K562 (cell line): ENCODE data around the gene PPP4R3B. TPM values are rescaled to one million over a fixed set of nuclear protein-coding genes. Genes with fewer than 3 reads are reported as not detected.
"Not testable (repeated sequence)": the region's sequence is repeated elsewhere in the genome, so short reads cannot be mapped to it uniquely, and the experiment has no call there.

Source experiments
- ATAC-seq: fragments of 200-7000 bp; cut with Tn5 transposase; 3 replicates; pipeline ENCODE4 v1.9.1; 2020; ENCODE audit warnings: moderate library complexity
- BruUV-seq: library from RNA; stranded (reverse); fragments of 400-500 nt; replicated peaks from 2 replicates; lab custom pipeline; 2021; lab: Mats Ljungman, UMichigan
- CTCF ChIA-PET: fragments of 300-600 bp; formaldehyde crosslinking; extraction: SDS; loops from one replicate; lab custom pipeline; 2021; ENCODE audit warnings: low intra/inter-chr PET ratio; lab: Yijun Ruan, JAX
- POLR2A ChIA-PET: fragments of 300-600, 350-650 bp; sonication (Branson Sonifier 250); formaldehyde crosslinking; extraction: SDS; loops from one replicate; lab custom pipeline; 2021; ENCODE audit warnings: antibody characterized with exemption, inconsistent platforms; lab: Yijun Ruan, JAX
- DNase-seq, 4 experiments: peaks; one replicate each; pipeline versions ENCODE4 v3.0.0 to v3.0.0-alpha.2; 2011 to 2018; ENCODE audit warnings: low spot score in 3 of 4, mixed read lengths in 3 of 4; ENCODE audit errors: extremely low read depth in 1 of 4
- FAIRE-seq: peaks from 2 replicates; lab custom pipeline; 2011; peaks lifted over from hg19 to GRCh38; lab: Jason Lieb, UNC
- H2AFZ ChIP-seq: 2 replicates; pipeline ENCODE4 v1.6.0; 2011; ENCODE audit warnings: low read depth, low read length, control low read depth, inconsistent platforms
- H3K27ac ChIP-seq: fragments of 200-600 bp; 3 replicates; pipeline ENCODE4 v1.8.0; 2011; ENCODE audit warnings: low read depth, mild to moderate bottlenecking, control low read depth, inconsistent platforms, low read length, moderate library complexity, mixed read lengths; ENCODE audit errors: extremely low read depth
- H3K27me3 ChIP-seq, 2 experiments: fragments of 300-600 bp in 1 of 2; 2 replicates in 1 of 2; 3 replicates in 1 of 2; pipeline versions ENCODE4 v1.6.0 to v1.8.0; 2011; ENCODE audit warnings: inconsistent platforms in 2 of 2, low read length in 2 of 2, mild to moderate bottlenecking in 1 of 2, mixed read lengths in 1 of 2, moderate library complexity in 1 of 2; ENCODE audit not compliant: control insufficient read depth in 2 of 2, insufficient read depth in 2 of 2
- H3K36me3 ChIP-seq: fragments of 300-600 bp; 3 replicates; pipeline ENCODE4 v1.8.0; 2011; ENCODE audit warnings: mild to moderate bottlenecking, low read length, inconsistent platforms; ENCODE audit not compliant: control insufficient read depth, insufficient read depth
- H3K4me1 ChIP-seq, 2 experiments: fragments of 200-600 bp in 1 of 2; replicated peaks in 1 of 2; 2 replicates in 1 of 2; 3 replicates in 1 of 2; pipeline versions ENCODE4 v1.5.1 to v1.8.0; 2011; ENCODE audit warnings: inconsistent platforms in 2 of 2, low read length in 2 of 2, mild to moderate bottlenecking in 1 of 2, mixed read lengths in 1 of 2, moderate library complexity in 1 of 2; ENCODE audit not compliant: control insufficient read depth in 2 of 2, insufficient read depth in 2 of 2
- H3K4me2 ChIP-seq: 2 replicates; pipeline ENCODE4 v1.6.1; 2011; ENCODE audit warnings: low read length, control low read depth, inconsistent platforms, mixed read lengths; ENCODE audit not compliant: insufficient read depth
- H3K4me3 ChIP-seq: fragments of 200-600 bp; sonication (generic), shearing (Covaris generic); 2 replicates; pipeline ENCODE4 v1.5.1; 2016; ENCODE audit warnings: control low read depth, inconsistent platforms
- H3K79me2 ChIP-seq: fragments of 200-600 bp; 3 replicates; pipeline ENCODE4 v1.8.0; 2011; ENCODE audit warnings: low read length, inconsistent platforms; ENCODE audit not compliant: control insufficient read depth, insufficient read depth
- H3K9ac ChIP-seq, 2 experiments: 2 replicates each; pipeline versions ENCODE4 v1.6.0 to v1.6.1; 2011; ENCODE audit warnings: low read depth in 2 of 2, low read length in 2 of 2, control low read depth in 1 of 2, inconsistent platforms in 1 of 2, mild to moderate bottlenecking in 1 of 2, mixed read lengths in 1 of 2; ENCODE audit not compliant: insufficient read depth in 1 of 2
- H3K9me1 ChIP-seq: one replicate; pipeline ENCODE4 v1.6.0; 2011; ENCODE audit warnings: inconsistent platforms, mild to moderate bottlenecking, low read length, moderate library complexity; ENCODE audit not compliant: control insufficient read depth, insufficient read depth
- H3K9me3 ChIP-seq: replicated peaks from 2 replicates; pipeline ENCODE4 v1.5.1; 2011; ENCODE audit warnings: low read depth, low read length, inconsistent platforms; ENCODE audit not compliant: control insufficient read depth, insufficient read depth
- H4K20me1 ChIP-seq: replicated peaks from 2 replicates; pipeline ENCODE4 v1.6.1; 2011; ENCODE audit warnings: low read length, inconsistent platforms, mixed read lengths; ENCODE audit not compliant: control insufficient read depth, insufficient read depth
- WGBS: fragments of 100-300 bp; shearing (Covaris generic); methylation state at CpG from one replicate; pipeline ENCODE4 v1.1.6; 2016; ENCODE audit warnings: low coverage, mixed read lengths; ENCODE audit not compliant: insufficient coverage; ENCODE audit errors: missing lambda C conversion rate; 5-methylcytosine and 5-hydroxymethylcytosine counted together
- in situ Hi-C: fragments of 300-500 bp; cut with MboI; formaldehyde crosslinking; loops from 4 replicates; pipeline ENCODE4 v1.15.0; 2018; ENCODE audit warnings: inconsistent platforms, mixed read lengths
- intact Hi-C: fragments of 100-400 bp; cut with micrococcal nuclease; formaldehyde crosslinking; loops from 2 replicates; pipeline ENCODE4 v1.14.2; 2022
- polyA plus RNA-seq, 8 experiments: library from polyadenylated mRNA; depleted of rRNA in 4 of 8; stranded (reverse) in 5 of 8; unstranded in 3 of 8; fragments of >200 nt; fragmentation: Nextera tagmentation in 2 of 8; fragmentation: Illumina TruSeq in 1 of 8; extraction: Ambion mirVana in 2 of 8; extraction: Trizol in 1 of 8; gene quantifications; 2 replicates each; pipeline versions ENCODE4 v1.2.1 to v1.2.3, GENCODE V29; 2011 to 2014; ENCODE audit warnings: inconsistent platforms in 1 of 8, missing spikeins in 1 of 8
- total RNA-seq, 7 experiments: library from RNA; depleted of rRNA in 6 of 7; stranded (reverse); fragments of >200 nt in 6 of 7; fragmentation: Illumina TruSeq in 2 of 7; extraction: Trizol in 2 of 7; gene quantifications; 2 replicates each; pipeline versions ENCODE4 v1.2.1 to v1.2.3, GENCODE V29; 2011 to 2021; ENCODE audit warnings: low replicate concordance in 1 of 7
- TF ChIP-seq, protein P1 (sequence below), 3 experiments: IDR thresholded peaks in 2 of 3; conservative IDR thresholded peaks in 1 of 3; 2 replicates each; pipeline ENCODE4 v1.5.1; 2011 to 2012; ENCODE audit warnings: low read length in 3 of 3, mild to moderate bottlenecking in 3 of 3, control low read depth in 2 of 3, improper control_type of control experiment in 1 of 3, inconsistent platforms in 1 of 3, low read depth in 1 of 3, mixed read lengths in 1 of 3, moderate library complexity in 1 of 3; ENCODE audit not compliant: insufficient read depth in 2 of 3
- TF ChIP-seq, protein P2 (sequence below): sonication (generic); formaldehyde crosslinking; IDR thresholded peaks from 2 replicates; pipeline ENCODE4 v1.8.1; 2023; ENCODE audit warnings: mild to moderate bottlenecking, missing genetic modification reagents

The PPP4R3B gene
- total and polyA plus RNA-seq, 9 of the 15 experiments (the other 6 are each of a cell fraction or from before 2014, with no cell fraction given), result 13.2 to 59.2 (median 41.9) TPM

DNA sequence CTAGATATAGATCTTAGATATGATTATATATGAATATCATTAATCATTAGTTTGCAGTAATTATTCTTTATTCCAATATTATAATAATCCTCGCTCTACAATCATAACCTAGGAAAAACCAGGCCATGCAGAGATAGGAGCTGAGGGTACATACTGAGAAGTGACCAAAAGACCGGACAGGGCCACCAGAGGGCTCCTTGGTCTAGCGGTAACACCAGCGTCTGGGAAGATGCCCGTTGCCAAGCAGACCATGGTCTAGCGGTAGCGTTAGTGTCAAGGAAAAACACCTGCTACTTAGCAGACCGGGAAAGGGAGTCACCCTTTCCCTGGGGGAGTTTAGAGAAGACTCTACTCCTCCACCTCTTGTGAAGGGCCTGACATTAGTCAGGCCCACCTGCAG lies 48.4 kb downstream of the PPP4R3B start:
- H3K9me3 ChIP-seq, H3K4me1 ChIP-seq, H3K4me3 ChIP-seq, DNase-seq, FAIRE-seq, H4K20me1 ChIP-seq, H2AFZ ChIP-seq, POLR2A ChIA-PET, H3K9ac ChIP-seq, intact Hi-C loops, H3K4me2 ChIP-seq, H3K27ac ChIP-seq, in situ Hi-C loops, H3K9me1 ChIP-seq, H3K27me3 ChIP-seq, H3K79me2 ChIP-seq, ATAC-seq, BruUV-seq, CTCF ChIA-PET: not testable (repeated sequence)
- peaks cover 43% of the 10 kb centered on the region; the same call in 1 of the 3 replicates for H3K36me3 ChIP-seq
- WGBS, result 94% methylated on average over 8 of the region's 8 CpGs
- TF ChIP-seq, protein P1, sequence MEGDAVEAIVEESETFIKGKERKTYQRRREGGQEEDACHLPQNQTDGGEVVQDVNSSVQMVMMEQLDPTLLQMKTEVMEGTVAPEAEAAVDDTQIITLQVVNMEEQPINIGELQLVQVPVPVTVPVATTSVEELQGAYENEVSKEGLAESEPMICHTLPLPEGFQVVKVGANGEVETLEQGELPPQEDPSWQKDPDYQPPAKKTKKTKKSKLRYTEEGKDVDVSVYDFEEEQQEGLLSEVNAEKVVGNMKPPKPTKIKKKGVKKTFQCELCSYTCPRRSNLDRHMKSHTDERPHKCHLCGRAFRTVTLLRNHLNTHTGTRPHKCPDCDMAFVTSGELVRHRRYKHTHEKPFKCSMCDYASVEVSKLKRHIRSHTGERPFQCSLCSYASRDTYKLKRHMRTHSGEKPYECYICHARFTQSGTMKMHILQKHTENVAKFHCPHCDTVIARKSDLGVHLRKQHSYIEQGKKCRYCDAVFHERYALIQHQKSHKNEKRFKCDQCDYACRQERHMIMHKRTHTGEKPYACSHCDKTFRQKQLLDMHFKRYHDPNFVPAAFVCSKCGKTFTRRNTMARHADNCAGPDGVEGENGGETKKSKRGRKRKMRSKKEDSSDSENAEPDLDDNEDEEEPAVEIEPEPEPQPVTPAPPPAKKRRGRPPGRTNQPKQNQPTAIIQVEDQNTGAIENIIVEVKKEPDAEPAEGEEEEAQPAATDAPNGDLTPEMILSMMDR (IDR thresholded peaks at IDR 0.05 in 2 of 3, conservative IDR thresholded peaks at IDR 0.05 in 1 of 3; ENCODE audit: insufficient read depth in 2 of 3, low read depth in 1 of 3, low read length in 3 of 3), result 0 out of 6 replicates have a peak, but pooled peaks of 1 of the 3 experiments have one; percentile 5
- TF ChIP-seq, protein P2, sequence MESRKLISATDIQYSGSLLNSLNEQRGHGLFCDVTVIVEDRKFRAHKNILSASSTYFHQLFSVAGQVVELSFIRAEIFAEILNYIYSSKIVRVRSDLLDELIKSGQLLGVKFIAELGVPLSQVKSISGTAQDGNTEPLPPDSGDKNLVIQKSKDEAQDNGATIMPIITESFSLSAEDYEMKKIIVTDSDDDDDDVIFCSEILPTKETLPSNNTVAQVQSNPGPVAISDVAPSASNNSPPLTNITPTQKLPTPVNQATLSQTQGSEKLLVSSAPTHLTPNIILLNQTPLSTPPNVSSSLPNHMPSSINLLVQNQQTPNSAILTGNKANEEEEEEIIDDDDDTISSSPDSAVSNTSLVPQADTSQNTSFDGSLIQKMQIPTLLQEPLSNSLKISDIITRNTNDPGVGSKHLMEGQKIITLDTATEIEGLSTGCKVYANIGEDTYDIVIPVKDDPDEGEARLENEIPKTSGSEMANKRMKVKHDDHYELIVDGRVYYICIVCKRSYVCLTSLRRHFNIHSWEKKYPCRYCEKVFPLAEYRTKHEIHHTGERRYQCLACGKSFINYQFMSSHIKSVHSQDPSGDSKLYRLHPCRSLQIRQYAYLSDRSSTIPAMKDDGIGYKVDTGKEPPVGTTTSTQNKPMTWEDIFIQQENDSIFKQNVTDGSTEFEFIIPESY, result peak; percentile 95
